MM.1S (cell line): ENCODE results near the gene IGF1R.

ENCODE experiments used
- DNase-seq: peaks from one replicate; pipeline ENCODE4 v3.0.0-alpha.2; 2015
- H2AFZ ChIP-seq: fragments of 300-600 bp; sonication (generic); 2 replicates; pipeline ENCODE4 v1.6.0; 2016; ENCODE audit warnings: antibody characterized with exemption, low read length
- H3F3A ChIP-seq: fragments of 300-600 bp; sonication (generic); 2 replicates; pipeline ENCODE4 v1.6.1; 2016; ENCODE audit warnings: mild to moderate bottlenecking, antibody characterized with exemption, low read length, moderate library complexity, mixed read lengths; ENCODE audit not compliant: insufficient read depth
- H3K27ac ChIP-seq: fragments of 300-600 bp; sonication (generic); 2 replicates; pipeline ENCODE4 v1.5.1; 2016; ENCODE audit warnings: mild to moderate bottlenecking, low read length
- H3K27me3 ChIP-seq: fragments of 300-600 bp; sonication (generic); replicated peaks from 2 replicates; pipeline ENCODE4 v1.6.0; 2016; ENCODE audit warnings: low read length; ENCODE audit not compliant: insufficient read depth
- H3K36me3 ChIP-seq: fragments of 300-600 bp; sonication (generic); replicated peaks from 2 replicates; pipeline ENCODE4 v1.6.1; 2016; ENCODE audit warnings: mild to moderate bottlenecking, low read length, mixed read lengths; ENCODE audit not compliant: insufficient read depth
- H3K4me1 ChIP-seq: fragments of 300-600 bp; sonication (generic); 2 replicates; pipeline ENCODE4 v1.6.1; 2016; ENCODE audit warnings: low read length, mixed read lengths
- H3K4me2 ChIP-seq: fragments of 300-600 bp; sonication (generic); 2 replicates; pipeline ENCODE4 v1.6.0; 2016; ENCODE audit warnings: low read depth, low read length
- H3K4me3 ChIP-seq: fragments of 300-600 bp; sonication (generic); 2 replicates; pipeline ENCODE4 v1.5.1; 2016; ENCODE audit warnings: low read length, mixed read lengths
- H3K79me2 ChIP-seq: fragments of 300-600 bp; sonication (generic); 2 replicates; pipeline ENCODE4 v1.6.1; 2016; ENCODE audit warnings: mixed run types, low read length, mixed read lengths
- H3K9ac ChIP-seq: fragments of 300-600 bp; sonication (generic); 2 replicates; pipeline ENCODE4 v1.6.1; 2016; ENCODE audit warnings: low read length, mixed read lengths
- H3K9me2 ChIP-seq: fragments of 300-600 bp; sonication (generic); replicated peaks from 2 replicates; pipeline ENCODE4 v1.6.1; 2016; ENCODE audit warnings: mild to moderate bottlenecking, low read length, mixed read lengths; ENCODE audit not compliant: insufficient read depth
- H3K9me3 ChIP-seq: fragments of 300-600 bp; sonication (generic); replicated peaks from 2 replicates; pipeline ENCODE4 v1.6.1; 2016; ENCODE audit warnings: mild to moderate bottlenecking, low read length, mixed read lengths; ENCODE audit not compliant: insufficient read depth
- H4K20me1 ChIP-seq: fragments of 300-600 bp; sonication (generic); 2 replicates; pipeline ENCODE4 v1.6.1; 2016; ENCODE audit warnings: mild to moderate bottlenecking, low read length, moderate library complexity, mixed read lengths; ENCODE audit not compliant: insufficient read depth
- EZH2 ChIP-seq: fragments of 300-600 bp; sonication (generic); optimal IDR thresholded peaks from 2 replicates; pipeline ENCODE3; 2017; ENCODE audit warnings: low read depth, mild to moderate bottlenecking, antibody characterized with exemption, low read length, mixed read lengths
- EZH2phosphoT487 ChIP-seq: fragments of 300-600 bp; sonication (generic); IDR thresholded peaks from 2 replicates; pipeline ENCODE4 v1.6.1; 2018; ENCODE audit warnings: antibody characterized with exemption, low read length
- TF ChIP-seq, protein P1 (sequence below): fragments of 300-600 bp; sonication (generic); IDR thresholded peaks from 2 replicates; pipeline ENCODE4 v1.5.1; 2016; ENCODE audit warnings: antibody characterized with exemption, low read length, mixed read lengths

The IGF1R gene

DNA sequence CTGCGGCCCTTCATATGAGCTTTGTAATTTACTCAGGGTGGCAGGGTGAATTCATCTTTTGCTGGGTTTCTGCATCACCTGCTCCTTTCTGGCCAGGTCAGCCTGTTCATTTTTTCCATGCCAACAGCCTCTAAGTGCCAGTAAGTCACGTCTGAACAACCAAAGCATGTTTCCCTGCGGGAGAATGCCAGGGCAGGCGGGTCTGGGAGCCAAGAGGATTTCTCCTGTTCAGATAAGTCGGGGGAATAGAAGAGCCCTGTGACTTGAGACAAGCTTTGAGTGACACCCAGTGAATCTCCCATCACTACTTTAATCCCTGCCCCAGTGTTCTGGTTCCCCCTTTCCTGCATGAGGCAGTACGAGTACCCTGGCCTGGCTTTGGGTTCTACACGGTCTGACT, 206.2 kb downstream of the IGF1R start:
- DNase-seq, result no peak
- Histone ChIP-seq H3F3A (peaks cover 39% of the 10 kb centered on the region), H3K4me3 (no peak overlapping the region), H3K4me2 (no peak overlapping the region), H4K20me1 (no peaks in the 10 kb centered on the region), H3K79me2 (peaks cover 76% of the 10 kb centered on the region), H3K9ac (no peak overlapping the region), H2AFZ (no peak overlapping the region), H3K4me1 (peaks cover 28% of the 10 kb centered on the region), H3K27me3 (no peaks in the 10 kb centered on the region), H3K9me3 (no peaks in the 10 kb centered on the region), H3K36me3 (no peaks in the 10 kb centered on the region), H3K27ac (no peak overlapping the region), H3K9me2 (no peaks in the 10 kb centered on the region)
- TF ChIP-seq, protein P1, sequence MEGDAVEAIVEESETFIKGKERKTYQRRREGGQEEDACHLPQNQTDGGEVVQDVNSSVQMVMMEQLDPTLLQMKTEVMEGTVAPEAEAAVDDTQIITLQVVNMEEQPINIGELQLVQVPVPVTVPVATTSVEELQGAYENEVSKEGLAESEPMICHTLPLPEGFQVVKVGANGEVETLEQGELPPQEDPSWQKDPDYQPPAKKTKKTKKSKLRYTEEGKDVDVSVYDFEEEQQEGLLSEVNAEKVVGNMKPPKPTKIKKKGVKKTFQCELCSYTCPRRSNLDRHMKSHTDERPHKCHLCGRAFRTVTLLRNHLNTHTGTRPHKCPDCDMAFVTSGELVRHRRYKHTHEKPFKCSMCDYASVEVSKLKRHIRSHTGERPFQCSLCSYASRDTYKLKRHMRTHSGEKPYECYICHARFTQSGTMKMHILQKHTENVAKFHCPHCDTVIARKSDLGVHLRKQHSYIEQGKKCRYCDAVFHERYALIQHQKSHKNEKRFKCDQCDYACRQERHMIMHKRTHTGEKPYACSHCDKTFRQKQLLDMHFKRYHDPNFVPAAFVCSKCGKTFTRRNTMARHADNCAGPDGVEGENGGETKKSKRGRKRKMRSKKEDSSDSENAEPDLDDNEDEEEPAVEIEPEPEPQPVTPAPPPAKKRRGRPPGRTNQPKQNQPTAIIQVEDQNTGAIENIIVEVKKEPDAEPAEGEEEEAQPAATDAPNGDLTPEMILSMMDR, result no peak
- TF ChIP-seq EZH2phosphoT487 (no peak), EZH2 (no peak)

DNA sequence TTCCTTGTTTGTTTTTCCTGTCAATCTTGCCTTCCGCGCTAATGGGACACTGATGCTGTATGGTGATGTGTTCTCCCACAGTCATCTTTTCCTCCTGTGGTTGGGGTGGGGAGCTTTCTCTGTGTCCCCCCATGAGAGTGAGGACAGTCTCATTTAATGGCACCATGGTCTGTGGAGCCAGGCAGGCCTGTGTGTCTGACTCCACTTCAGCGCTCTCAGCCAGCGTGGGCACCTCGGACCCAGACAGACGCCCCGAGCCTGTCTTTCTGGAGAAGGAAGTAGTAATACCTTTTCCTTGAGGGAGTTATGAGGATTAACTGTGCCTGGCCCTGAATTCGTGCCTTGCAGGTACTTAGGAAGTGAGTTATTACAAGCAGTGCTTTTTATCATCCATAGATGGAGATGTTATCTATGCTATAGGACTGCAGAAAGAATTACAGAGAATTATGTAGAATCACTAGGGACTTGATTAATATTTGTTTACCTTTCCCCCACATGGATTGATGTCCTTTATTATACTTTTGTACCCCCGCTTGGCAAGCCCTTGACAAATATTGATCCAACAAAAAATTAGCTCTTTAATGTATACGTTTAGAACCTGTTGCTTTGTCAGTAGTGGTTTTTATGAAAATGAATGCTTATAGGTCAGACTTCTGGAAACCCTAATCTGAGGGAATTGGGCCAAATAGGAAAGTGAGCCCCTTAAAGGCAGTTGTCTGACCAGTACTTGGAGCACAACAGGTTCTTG, 206.9 kb downstream of the IGF1R start:
- no peaks in the 10 kb centered on the region for H3K9me2 ChIP-seq
- H3K4me2 ChIP-seq, result no peak overlapping the region
- H3K27ac ChIP-seq, result no peak overlapping the region

DNA sequence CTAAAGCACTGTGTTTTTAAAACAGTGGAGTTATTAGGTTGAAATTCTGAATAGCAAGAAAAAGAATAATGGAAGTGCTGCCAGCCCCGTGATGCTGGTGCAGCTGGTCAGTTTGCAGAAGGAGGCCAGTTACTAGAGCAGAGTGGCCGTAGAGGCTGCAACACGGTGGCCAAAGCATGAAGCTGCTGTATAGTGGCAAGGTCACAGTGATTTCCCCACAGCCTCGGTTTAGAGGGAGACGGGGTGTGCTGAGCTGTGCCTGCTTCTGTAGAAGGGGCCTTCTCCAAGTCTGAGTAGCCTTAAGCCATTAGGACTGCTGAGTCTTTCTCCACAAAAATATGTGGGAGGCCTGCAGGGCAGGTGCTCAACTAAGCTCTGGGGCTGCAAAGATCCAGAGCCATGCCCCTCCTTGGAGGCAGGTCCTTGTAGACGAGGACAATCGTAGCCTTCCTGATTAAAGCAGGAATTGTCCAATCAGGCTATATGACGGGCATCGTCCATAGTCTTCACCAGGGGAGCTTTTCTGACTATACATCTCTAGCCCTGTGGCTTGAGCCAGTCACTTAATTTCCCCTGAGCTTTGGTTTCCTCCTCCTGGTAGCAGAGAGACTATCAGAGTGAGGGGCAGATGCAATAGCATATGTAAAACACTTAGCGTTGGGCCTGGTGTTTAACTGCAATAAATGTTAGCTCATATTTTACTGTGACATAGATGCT, 207.6 kb downstream of the IGF1R start:
- no peak overlapping the region for H3K27ac ChIP-seq

More for the DNA sequence above, 206.9 kb downstream of the IGF1R start:
- DNase-seq, result no peak
- Histone ChIP-seq H3K9ac (no peak overlapping the region), H3K4me3 (no peak overlapping the region), H3K36me3 (no peaks in the 10 kb centered on the region), H4K20me1 (no peaks in the 10 kb centered on the region), H2AFZ (no peak overlapping the region), H3K79me2 (peaks cover 76% of the 10 kb centered on the region), H3K27me3 (no peaks in the 10 kb centered on the region), H3K9me3 (no peaks in the 10 kb centered on the region), H3F3A (peaks cover 41% of the 10 kb centered on the region), H3K4me1 (peaks cover 23% of the 10 kb centered on the region)
- TF ChIP-seq EZH2phosphoT487 (no peak), EZH2 (no peak)
- TF ChIP-seq, protein P1, result no peak

More for the DNA sequence above, 207.6 kb downstream of the IGF1R start:
- Histone ChIP-seq H2AFZ (no peak overlapping the region), H3K4me1 (peaks cover 22% of the 10 kb centered on the region), H3K36me3 (no peaks in the 10 kb centered on the region), H3K9ac (no peak overlapping the region), H3K79me2 (peaks cover 76% of the 10 kb centered on the region), H4K20me1 (no peaks in the 10 kb centered on the region), H3K4me3 (no peak overlapping the region), H3K27me3 (no peaks in the 10 kb centered on the region), H3K9me2 (no peaks in the 10 kb centered on the region), H3F3A (peaks cover 38% of the 10 kb centered on the region), H3K9me3 (no peaks in the 10 kb centered on the region), H3K4me2 (no peak overlapping the region)
- DNase-seq, result no peak
- TF ChIP-seq, protein P1, result no peak
- no peak for TF ChIP-seq EZH2phosphoT487
- no peak for TF ChIP-seq EZH2
